HTERT RPE-1 (cell line): ENCODE results near the gene GATA2.

Experiments used
- in situ Hi-C: fragments of 300-500 bp; cut with MboI; formaldehyde crosslinking; loops from 4 replicates; pipeline ENCODE4 v1.14.3; 2020; ENCODE audit warnings: low sequenced_read_pairs

The GATA2 gene

GRCh38 chr3:128503164-128503651 is 10.2 kb upstream of the GATA2 start:
- in situ Hi-C loops, result no loop called here

- in situ Hi-C loops, result no loop called here
These were observed 9.7 kb upstream of the GATA2 start for GRCh38 chr3:128502712-128503111.

- in situ Hi-C loops, result no loop called here
These were observed 8.4 kb upstream of the GATA2 start for GRCh38 chr3:128501431-128501830.

GRCh38 chr3:128500556-128500955 is 7.6 kb upstream of the GATA2 start:
- in situ Hi-C loops, result no loop called here

GRCh38 chr3:128499724-128500275 is 6.8 kb upstream of the GATA2 start:
- in situ Hi-C loops, result no loop called here

GRCh38 chr3:128498901-128499530 is 6.0 kb upstream of the GATA2 start:
- in situ Hi-C loops, result no loop called here

- in situ Hi-C loops, result no loop called here
These were observed 5.2 kb upstream of the GATA2 start for GRCh38 chr3:128498127-128498626.

- in situ Hi-C loops, result no loop called here
These were observed 4.5 kb upstream of the GATA2 start for GRCh38 chr3:128497305-128498126.

GRCh38 chr3:128496602-128497304 is 3.8 kb upstream of the GATA2 start:
- in situ Hi-C loops, result no loop called here

GRCh38 chr3:128496019-128496601 is 3.1 kb upstream of the GATA2 start:
- in situ Hi-C loops, result no loop called here

GRCh38 chr3:128495435-128495970 is 2.5 kb upstream of the GATA2 start:
- in situ Hi-C loops, result no loop called here

GRCh38 chr3:128494367-128494650 is 1.3 kb upstream of the GATA2 start:
- in situ Hi-C loops, result no loop called here

- in situ Hi-C loops, result no loop called here
These were observed 767 bp upstream of the GATA2 start for GRCh38 chr3:128493570-128494366.

- in situ Hi-C loops, result no loop called here
These were observed 895 bp downstream of the GATA2 start for GRCh38 chr3:128491941-128492670.

GRCh38 chr3:128491691-128491940 is 1.4 kb downstream of the GATA2 start:
- in situ Hi-C loops, result no loop called here

- in situ Hi-C loops, result no loop called here
These were observed 1.9 kb downstream of the GATA2 start for GRCh38 chr3:128490915-128491690.

- in situ Hi-C loops, result no loop called here
These were observed 2.4 kb downstream of the GATA2 start for GRCh38 chr3:128490650-128490914.

- in situ Hi-C loops, result no loop called here
These were observed 2.9 kb downstream of the GATA2 start for GRCh38 chr3:128489927-128490649.

- in situ Hi-C loops, result no loop called here
These were observed 3.4 kb downstream of the GATA2 start for GRCh38 chr3:128489674-128489926.
